ENCODE data around the gene APOD. TPM values are rescaled to one million over a fixed set of nuclear protein-coding genes. Genes with fewer than 3 reads are reported as not detected.

Gene APOD
- total and polyA plus RNA-seq, 10 donors, result 1.9 to 50.5 (median 4.4) TPM

DNA sequence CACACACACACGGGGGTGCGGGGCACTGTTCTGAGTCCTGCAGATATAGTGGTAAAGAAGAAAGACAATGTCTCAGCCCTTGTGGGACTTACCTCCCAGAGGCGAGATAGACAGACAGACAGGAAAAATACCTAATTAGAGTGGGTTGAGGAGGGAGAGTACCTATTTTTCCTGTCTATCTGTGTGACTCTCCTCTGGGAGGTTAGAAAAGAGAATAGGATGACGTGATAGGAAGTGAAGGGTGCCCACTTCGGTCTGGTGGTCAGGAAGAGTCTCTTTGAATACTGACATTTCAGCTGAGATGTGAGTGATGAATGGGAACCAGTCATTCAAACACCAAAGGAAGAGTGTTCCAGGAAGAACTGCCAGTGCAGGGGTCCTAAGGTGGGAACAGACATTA lies 4.1 kb upstream of the APOD start:
- intact Hi-C loops (cut with DNase I; ENCODE audit: low total_unique reads), result no loop called here
- Histone ChIP-seq H3K27me3 (replicated peaks in 1 of 7) (peaks cover 0 to 6% (median 0%) of the 10 kb centered on the region in 7 donors), H3K9me3 (peaks cover 0 to 17% (median 2%) of the 10 kb centered on the region in 8 donors), H3K4me3 (no peak overlapping the region), H3K36me3 (no peaks in the 10 kb centered on the region), H3K4me1 (peaks cover 0 to 16% (median 7%) of the 10 kb centered on the region in 6 donors), H3K27ac (no peak overlapping the region)
- TF ChIP-seq, protein P1, sequence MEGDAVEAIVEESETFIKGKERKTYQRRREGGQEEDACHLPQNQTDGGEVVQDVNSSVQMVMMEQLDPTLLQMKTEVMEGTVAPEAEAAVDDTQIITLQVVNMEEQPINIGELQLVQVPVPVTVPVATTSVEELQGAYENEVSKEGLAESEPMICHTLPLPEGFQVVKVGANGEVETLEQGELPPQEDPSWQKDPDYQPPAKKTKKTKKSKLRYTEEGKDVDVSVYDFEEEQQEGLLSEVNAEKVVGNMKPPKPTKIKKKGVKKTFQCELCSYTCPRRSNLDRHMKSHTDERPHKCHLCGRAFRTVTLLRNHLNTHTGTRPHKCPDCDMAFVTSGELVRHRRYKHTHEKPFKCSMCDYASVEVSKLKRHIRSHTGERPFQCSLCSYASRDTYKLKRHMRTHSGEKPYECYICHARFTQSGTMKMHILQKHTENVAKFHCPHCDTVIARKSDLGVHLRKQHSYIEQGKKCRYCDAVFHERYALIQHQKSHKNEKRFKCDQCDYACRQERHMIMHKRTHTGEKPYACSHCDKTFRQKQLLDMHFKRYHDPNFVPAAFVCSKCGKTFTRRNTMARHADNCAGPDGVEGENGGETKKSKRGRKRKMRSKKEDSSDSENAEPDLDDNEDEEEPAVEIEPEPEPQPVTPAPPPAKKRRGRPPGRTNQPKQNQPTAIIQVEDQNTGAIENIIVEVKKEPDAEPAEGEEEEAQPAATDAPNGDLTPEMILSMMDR (IDR thresholded peaks at IDR 0.05 in 8 of 11, conservative IDR thresholded peaks at IDR 0.05 in 3 of 11), result no peak
- TF ChIP-seq POLR2AphosphoS5 (IDR thresholded peaks at IDR 0.05), result no peak
- TF ChIP-seq POLR2A (IDR thresholded peaks at IDR 0.05), result no peak
- 65 to 69% (median 68%) methylated on average over 5 of the region's 5 CpGs for WGBS, 5 donors
- no peak for DNase-seq

DNA sequence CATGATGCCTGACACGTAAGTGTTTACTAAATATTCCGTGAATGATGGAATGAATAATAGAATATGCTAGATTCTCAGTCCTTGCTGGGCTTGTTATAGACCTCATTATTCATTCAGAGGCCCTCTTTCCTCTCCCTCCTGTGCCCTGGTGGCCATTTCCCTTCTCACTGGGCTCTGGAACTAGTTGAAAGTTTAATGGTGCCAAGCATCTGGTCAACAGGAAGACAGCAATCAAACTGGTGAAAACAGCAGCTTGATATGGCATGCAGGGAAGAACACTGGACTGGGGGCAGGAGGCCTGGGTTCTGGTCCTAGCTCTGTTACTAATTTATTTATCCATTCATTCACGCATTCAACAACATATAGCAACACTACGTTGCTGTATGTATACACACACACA lies 3.7 kb upstream of the APOD start:
- no peak for DNase-seq
- H3K4me1 ChIP-seq, result peaks cover 0 to 16% (median 7%) of the 10 kb centered on the region in 6 donors
- no peaks in the 10 kb centered on the region for H3K36me3 ChIP-seq
- H3K4me3 ChIP-seq, result no peak overlapping the region
- intact Hi-C loops (cut with DNase I; ENCODE audit: low total_unique reads), result no loop called here
- H3K27ac ChIP-seq, result no peak overlapping the region
- H3K27me3 ChIP-seq (replicated peaks in 1 of 7), result peaks cover 0 to 6% (median 0%) of the 10 kb centered on the region in 7 donors
- H3K9me3 ChIP-seq, result peaks cover 0 to 17% (median 2%) of the 10 kb centered on the region in 8 donors
- TF ChIP-seq, protein P1 (IDR thresholded peaks at IDR 0.05 in 8 of 11, conservative IDR thresholded peaks at IDR 0.05 in 3 of 11), result no peak
- TF ChIP-seq POLR2AphosphoS5 (IDR thresholded peaks at IDR 0.05) (no peak), POLR2A (IDR thresholded peaks at IDR 0.05) (no peak)
- WGBS, 5 donors, result 82 to 88% (median 85%) methylated on average over 4 of the region's 4 CpGs

DNA sequence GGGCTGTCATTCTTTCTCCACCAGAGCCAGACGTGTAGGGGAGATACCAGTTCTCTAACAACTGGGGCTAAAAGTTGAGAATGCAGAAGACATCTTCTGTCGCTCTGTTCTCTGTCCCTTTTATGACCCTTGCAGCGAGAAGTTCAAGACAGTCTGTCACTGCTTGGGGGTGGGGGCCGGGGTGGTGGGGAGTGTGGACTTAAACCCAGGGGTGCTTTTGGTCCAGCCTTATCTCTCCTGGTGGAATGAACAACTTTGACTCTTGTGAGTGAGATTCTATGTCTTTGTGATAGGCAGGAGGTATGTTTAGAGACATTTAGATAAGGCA lies 767 bp upstream of the APOD start:
- no peak overlapping the region for H3K4me3 ChIP-seq
- TF ChIP-seq POLR2AphosphoS5 (IDR thresholded peaks at IDR 0.05), result no peak
- TF ChIP-seq POLR2A (IDR thresholded peaks at IDR 0.05), result no peak
- TF ChIP-seq, protein P1 (IDR thresholded peaks at IDR 0.05 in 8 of 11, conservative IDR thresholded peaks at IDR 0.05 in 3 of 11), result no peak
- 73 to 84% (median 80%) methylated on average over 4 of the region's 4 CpGs for WGBS, 5 donors
- DNase-seq, result no peak
- intact Hi-C loops (cut with DNase I; ENCODE audit: low total_unique reads), result no loop called here
- no peaks in the 10 kb centered on the region for H3K36me3 ChIP-seq
- H3K4me1 ChIP-seq, result peaks cover 0 to 16% (median 7%) of the 10 kb centered on the region in 6 donors
- H3K9me3 ChIP-seq, result peaks cover 0 to 9% (median under 1%) of the 10 kb centered on the region in 8 donors
- peaks cover 0 to 6% (median 0%) of the 10 kb centered on the region in 7 donors for H3K27me3 ChIP-seq (replicated peaks in 1 of 7)
- no peak overlapping the region for H3K27ac ChIP-seq

DNA sequence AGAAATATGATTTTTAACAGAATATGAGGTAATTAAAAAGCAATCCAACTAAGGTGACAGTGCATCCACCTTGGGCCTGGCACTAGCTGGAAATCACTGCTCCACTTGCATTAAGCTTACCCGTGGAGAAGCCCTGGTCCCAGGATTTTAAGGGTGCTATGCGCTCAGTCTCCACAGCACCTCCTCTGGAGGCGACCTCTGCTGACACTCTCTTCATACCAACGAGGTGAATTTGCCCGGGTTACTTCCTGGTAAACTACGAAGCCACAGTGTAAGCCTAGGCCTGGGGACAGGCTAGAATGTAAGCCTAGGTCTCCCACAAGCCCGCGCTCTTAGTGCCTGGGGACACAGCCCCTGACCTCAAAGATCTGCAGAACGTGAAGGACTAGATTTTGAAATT lies 793 bp downstream of the APOD start:
- WGBS, 5 donors, result 81 to 88% (median 84%) methylated on average over 9 of the region's 9 CpGs
- Histone ChIP-seq H3K4me3 (no peak overlapping the region), H3K27me3 (replicated peaks in 1 of 7) (no peaks in the 10 kb centered on the region), H3K4me1 (peaks cover 0 to 15% (median 5%) of the 10 kb centered on the region in 6 donors), H3K9me3 (no peaks in the 10 kb centered on the region), H3K27ac (no peak overlapping the region), H3K36me3 (no peaks in the 10 kb centered on the region)
- no peak for DNase-seq
- intact Hi-C loops (cut with DNase I; ENCODE audit: low total_unique reads), result no loop called here
- TF ChIP-seq POLR2A (IDR thresholded peaks at IDR 0.05) (no peak), POLR2AphosphoS5 (IDR thresholded peaks at IDR 0.05) (no peak)
- TF ChIP-seq, protein P1 (IDR thresholded peaks at IDR 0.05 in 8 of 11, conservative IDR thresholded peaks at IDR 0.05 in 3 of 11), result no peak
